GM21423 (cell line): ENCODE data around the gene ADIRF.
"Not testable (repeated sequence)": the region's sequence is repeated elsewhere in the genome, so short reads cannot be mapped to it uniquely, and the experiment has no call there.

Experiments used
- ATAC-seq: cut with Tn5 transposase; IDR thresholded peaks from one replicate; pipeline ENCODE4 v1.9.1; 2021; ENCODE audit warnings: mild to moderate bottlenecking, moderate library complexity; ENCODE audit not compliant: unreplicated experiment

ADIRF gene

DNA sequence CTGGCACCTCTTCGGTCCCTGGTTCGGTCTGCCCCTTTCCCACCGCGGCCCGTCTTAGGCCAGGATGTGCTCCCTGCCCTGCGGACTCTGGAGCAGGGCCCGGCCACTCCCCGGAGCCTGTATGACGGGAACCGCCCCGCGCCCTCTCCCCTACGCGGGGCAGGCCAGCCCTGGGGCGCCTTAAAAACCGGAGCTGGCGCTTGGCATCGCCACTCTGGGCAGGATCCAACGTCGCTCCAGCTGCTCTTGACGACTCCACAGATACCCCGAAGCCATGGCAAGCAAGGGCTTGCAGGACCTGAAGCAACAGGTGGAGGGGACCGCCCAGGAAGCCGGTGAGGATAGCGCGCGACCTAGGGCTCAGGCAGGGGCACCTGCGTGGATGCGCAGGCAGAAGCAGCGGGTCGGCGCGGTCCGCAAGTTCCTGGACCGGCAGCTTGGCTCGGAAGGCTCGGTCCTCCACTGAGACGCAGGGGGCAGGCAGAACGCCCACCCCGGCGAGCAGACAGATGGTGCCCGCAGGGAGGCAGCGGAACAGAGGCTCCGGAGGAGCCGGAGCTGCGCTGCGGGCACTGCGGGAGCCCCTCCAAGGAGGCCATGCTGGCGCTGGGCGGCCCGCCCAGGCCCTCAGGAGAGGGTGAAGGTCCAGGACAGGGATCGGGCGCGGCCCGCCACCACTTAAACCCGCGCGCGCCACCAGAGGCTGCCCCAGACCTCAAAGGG lies at the start of gene ADIRF:
Gene ADIRF, plus strand, starts transcription at position 212 of the 723 bp plus-strand sequence. Its CDS starts 63 bp downstream, at position 275.
- no peak for ATAC-seq

DNA sequence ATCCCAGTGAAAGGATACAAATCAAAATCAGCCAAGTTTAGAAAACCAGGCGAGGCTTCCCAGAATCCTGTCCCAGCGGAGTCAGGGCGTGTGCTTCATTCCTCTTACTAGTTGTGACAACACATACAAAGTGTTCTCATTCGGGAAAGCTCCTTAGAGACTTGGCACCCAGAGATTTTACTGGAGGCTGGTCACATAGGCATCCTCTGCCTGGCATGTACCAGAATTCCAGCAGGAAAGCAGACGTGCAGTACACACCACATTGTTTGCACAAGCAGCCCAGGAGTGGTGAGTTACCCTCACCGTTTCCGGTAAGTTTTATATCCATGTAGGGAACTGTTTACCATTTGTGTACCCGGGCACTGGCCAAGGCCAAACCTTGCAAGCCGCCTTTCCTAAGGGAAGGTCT lies 45.7 kb upstream of the ADIRF start:
- no peak for ATAC-seq

DNA sequence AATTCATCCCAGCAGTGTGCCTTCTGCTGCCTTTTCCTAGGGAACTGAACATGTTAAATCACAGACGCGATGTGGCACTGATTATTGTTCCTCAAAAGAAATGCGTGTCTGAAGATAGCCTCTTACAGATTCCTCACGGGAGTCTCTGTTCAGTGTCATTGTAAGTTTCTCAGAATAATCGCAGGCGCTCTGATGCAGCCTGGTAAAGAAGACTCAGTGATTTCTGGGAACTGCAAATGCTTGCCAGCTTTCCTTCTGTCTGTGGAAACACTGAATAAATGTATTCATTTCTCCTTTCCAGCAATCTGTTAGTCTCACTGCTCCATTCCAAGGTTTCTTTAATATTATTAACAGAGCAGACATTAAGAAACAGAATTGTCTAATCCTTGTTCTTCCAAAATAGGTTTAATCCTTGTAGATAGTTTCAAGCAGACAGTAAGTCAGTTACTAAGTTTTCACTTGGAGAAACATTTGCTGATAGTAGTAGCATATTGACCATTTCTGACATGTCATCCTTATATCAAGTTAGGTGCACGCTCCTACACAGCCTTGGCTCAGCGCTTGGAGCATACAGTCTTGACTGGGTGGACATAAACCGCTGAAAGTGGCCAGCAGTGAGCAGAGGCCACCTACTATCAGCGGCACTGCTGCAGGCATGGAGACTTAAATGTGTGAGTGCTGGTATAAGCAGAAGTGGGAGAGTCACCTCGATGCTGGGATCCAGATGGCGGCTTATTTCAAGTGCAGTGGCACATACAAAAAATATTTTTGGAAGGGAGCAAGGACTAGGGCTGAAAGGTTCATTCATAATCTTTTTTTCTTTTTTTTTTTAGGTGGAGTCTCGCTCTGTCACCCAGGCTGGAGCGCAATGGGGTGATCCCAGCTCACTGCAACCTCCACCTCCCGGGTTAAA lies 38.6 kb upstream of the ADIRF start:
- ATAC-seq = no peak

- no peak for ATAC-seq
Measured at GRCh38 chr10:86931872-86932271, 36.4 kb upstream of the ADIRF start.

DNA sequence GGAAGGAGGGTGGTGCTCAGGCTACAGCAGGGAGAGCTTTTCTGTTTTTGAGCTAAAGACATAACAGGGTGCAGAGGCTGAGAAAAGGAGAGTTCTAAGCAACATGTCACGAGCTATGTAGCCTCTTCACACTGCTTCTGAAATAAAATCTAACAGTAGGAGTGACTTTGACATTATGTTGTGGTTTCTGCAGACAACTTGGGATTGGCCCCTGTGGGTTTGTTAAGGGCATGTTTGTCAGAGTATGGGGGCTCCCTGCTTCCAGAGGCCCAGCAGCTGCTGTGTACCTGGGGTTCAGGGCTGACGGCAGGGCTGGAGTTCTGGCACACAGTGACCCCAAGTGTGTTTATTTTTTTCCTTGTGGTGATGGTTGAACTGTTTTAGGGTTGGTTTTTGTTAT lies 35.6 kb upstream of the ADIRF start:
- no peak for ATAC-seq

- not testable (repeated sequence) for ATAC-seq
Measured at GRCh38 chr10:86934162-86934711, 34.0 kb upstream of the ADIRF start.

- no peak for ATAC-seq
Measured at GRCh38 chr10:86936661-86937501, 31.4 kb upstream of the ADIRF start.

- ATAC-seq = no peak
Measured at GRCh38 chr10:86937502-86938154, 30.7 kb upstream of the ADIRF start.

- no peak for ATAC-seq
Measured at GRCh38 chr10:86938260-86938659, 30.0 kb upstream of the ADIRF start.

- not testable (repeated sequence) for ATAC-seq
Measured at GRCh38 chr10:86940076-86940475, 28.2 kb upstream of the ADIRF start.

DNA sequence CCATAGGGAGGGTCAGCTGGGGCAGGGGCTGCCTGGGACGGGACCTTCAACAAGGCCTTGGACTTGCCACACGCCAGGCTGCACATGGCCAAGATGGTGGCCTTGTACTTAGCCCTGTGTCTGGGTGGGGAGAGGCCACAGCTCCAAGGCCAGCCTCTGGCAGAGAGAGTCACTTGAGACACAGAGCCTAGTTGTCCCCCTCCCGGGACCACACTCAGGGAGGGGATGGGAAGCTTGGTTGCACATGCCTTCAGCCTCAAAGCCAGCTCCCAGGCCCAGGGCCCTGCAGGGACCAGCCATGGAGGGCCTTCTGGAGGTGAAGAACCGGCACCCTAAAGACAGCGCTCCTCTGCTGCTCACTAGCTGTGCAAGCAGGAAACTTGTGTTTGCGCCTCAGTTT lies 27.6 kb upstream of the ADIRF start:
- ATAC-seq = no peak

DNA sequence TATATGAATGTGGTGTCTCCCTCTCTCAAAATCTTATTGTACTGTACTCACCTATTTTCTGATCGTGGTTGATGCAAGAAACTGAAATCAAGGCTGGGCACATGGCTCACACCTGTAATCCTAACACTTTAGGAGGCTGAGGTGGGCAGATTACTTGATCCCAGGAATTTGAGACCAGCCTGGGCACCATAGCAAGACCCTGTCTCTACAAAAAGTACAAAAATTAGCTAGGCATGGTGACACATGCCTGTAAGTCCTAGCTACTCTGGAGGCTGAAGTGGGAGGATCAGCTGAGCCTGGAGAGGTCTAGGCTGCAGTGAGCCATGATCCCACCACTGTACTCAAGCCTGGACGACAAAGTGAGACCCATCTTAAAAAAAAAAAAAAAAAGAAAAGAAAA lies 26.9 kb upstream of the ADIRF start:
- ATAC-seq = no peak

DNA sequence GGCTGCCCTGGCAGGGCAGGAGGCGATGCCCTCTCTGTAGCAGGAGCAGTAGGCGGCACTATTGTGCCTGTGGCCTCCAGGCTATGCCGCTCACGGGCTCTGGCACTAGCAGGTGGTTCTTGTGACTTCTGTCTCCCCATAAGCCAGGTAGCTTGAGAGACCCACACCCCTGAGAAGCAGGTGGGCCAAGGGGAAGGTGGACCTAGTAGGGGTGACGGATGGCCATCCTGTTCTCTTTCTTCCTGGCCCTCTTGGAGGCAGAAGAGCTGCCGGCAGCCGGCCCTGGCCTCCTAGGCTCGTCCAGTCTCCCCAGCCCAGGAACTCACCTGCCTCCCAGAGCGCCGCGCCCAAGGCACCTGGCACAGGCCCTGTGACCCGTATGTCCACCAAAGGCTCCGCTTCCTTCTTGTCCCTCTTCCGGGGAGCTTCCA lies 26.3 kb upstream of the ADIRF start:
- no peak for ATAC-seq

DNA sequence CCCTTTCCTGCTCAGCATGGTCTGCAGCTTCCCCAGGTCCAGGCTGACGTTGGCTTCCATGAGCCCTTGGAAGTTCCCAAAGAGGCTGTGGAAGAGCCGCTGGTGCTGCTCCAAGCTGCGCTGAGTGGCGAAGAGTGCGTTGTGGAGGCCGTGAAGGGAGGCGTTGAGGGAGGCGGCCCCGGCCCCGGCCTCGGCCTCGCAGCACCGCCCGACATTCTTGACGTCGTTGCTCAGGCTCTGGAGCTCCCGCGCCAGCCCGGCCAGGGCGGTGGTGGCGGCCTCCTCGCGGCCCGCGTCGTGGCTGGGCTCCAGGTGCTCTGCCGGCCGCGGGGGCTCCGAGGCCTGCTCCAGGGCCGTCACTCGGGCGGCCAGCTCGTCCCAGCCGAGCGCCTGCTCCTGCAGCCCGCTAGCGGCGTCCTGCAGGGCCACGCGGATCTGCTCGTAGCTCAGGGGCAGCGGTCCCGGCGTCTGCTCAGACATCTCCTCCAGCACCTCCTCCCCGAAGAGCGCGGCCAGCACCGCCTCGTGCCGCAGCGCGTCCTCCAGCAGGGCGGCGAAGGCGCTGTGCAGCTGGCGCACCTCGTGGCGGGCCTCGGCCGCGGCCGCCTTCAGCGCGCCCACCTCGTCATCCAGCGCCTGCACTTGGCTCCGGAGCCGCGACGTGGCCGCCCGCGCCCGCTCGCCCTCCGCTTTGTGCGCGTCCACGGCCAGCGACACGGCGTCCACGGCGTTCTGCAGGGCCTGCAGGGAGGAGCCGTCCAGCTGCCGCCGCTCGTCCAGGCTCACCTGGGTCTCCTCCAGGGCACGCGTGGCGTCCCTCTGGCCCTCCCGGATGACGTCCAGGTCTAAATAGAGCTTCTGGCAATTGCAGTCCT lies 25.6 kb upstream of the ADIRF start:
- ATAC-seq = no peak

- ATAC-seq = no peak
Measured at GRCh38 chr10:86943316-86944030, 24.8 kb upstream of the ADIRF start.

DNA sequence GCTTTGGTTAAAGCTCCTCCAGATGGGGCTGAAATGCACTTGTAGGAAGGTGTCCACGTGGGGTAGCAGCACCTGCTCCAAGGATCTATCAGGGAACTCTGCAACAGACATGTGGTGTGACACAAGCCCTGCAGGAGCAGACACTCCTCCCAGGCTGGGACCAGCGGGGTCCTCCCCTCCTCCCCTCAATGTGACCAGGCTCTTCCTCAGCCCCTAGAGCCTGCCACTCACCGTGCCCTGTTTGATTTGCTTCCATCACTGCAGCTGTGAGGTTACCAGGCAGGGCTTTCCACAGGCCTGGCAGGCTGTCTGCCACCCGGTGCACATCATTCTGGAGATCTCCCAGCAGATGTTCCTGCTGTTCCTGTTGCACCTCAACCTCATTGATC lies 24.3 kb upstream of the ADIRF start:
- no peak for ATAC-seq

- ATAC-seq = no peak
Measured at GRCh38 chr10:86944471-86944870, 23.8 kb upstream of the ADIRF start.

- ATAC-seq = no peak
Measured at GRCh38 chr10:86944907-86945306, 23.4 kb upstream of the ADIRF start.
